ENCODE results near the gene SRPK2.
"Not testable (repeated sequence)": the region's sequence is repeated elsewhere in the genome, so short reads cannot be mapped to it uniquely, and the experiment has no call there.

DNA sequence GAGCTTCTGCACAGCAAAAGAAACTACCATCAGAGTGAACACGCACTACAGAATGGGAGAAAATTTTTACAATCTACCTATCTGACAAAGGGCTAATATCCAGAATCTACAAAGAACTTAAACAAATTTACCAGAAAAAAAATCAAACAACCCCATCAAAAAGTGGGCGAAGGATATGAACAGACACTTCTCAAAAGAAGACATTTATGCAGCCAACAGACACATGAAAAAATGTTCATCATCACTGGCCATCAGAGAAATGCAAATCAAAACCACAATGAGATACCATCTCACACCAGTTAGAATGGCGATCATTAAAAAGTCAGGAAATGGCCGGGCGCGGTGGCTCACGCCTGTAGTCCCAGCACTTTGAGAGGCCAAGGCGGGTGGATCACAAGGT lies 26.7 kb downstream of the SRPK2 start:
- TF ChIP-seq, protein P1, sequence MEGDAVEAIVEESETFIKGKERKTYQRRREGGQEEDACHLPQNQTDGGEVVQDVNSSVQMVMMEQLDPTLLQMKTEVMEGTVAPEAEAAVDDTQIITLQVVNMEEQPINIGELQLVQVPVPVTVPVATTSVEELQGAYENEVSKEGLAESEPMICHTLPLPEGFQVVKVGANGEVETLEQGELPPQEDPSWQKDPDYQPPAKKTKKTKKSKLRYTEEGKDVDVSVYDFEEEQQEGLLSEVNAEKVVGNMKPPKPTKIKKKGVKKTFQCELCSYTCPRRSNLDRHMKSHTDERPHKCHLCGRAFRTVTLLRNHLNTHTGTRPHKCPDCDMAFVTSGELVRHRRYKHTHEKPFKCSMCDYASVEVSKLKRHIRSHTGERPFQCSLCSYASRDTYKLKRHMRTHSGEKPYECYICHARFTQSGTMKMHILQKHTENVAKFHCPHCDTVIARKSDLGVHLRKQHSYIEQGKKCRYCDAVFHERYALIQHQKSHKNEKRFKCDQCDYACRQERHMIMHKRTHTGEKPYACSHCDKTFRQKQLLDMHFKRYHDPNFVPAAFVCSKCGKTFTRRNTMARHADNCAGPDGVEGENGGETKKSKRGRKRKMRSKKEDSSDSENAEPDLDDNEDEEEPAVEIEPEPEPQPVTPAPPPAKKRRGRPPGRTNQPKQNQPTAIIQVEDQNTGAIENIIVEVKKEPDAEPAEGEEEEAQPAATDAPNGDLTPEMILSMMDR (IDR thresholded peaks at IDR 0.05) = not testable (repeated sequence)
- not testable (repeated sequence) for TF ChIP-seq POLR2AphosphoS5 (IDR thresholded peaks at IDR 0.05)

All from prostate gland (tissue), 2 donors.